GM13977 (cell line): ENCODE results near the gene ASXL1.
"Not testable (repeated sequence)": the region's sequence is repeated elsewhere in the genome, so short reads cannot be mapped to it uniquely, and the experiment has no call there.

ENCODE experiments used
- DNase-seq: peaks from one replicate; pipeline ENCODE4 v3.0.0; 2012; ENCODE audit warnings: low spot score
- CTCF ChIP-seq: IDR thresholded peaks from 2 replicates; pipeline ENCODE4 v1.5.1; 2012; ENCODE audit warnings: mild to moderate bottlenecking, control low read depth; ENCODE audit not compliant: insufficient read depth; ENCODE audit errors: extremely low read depth, missing control alignments
- in situ Hi-C: fragments of 300-500 bp; cut with MboI; formaldehyde crosslinking; loops from one replicate; pipeline ENCODE4 v1.12.0; 2022; ENCODE audit warnings: low sequenced_read_pairs, low pct_unique_long_range_greater_than_20kb, mixed read lengths, inconsistent platforms; ENCODE audit not compliant: unreplicated experiment

ASXL1 gene

GRCh38 chr20:32368323-32368722 lies 10.2 kb downstream of the ASXL1 start:
- no peak for TF ChIP-seq CTCF
- in situ Hi-C loops: no loop called here
- DNase-seq: no peak

- in situ Hi-C loops: no loop called here
- TF ChIP-seq CTCF: no peak
- DNase-seq: no peak
These were observed 10.8 kb downstream of the ASXL1 start for GRCh38 chr20:32368925-32369324.

GRCh38 chr20:32370897-32371296 lies 12.8 kb downstream of the ASXL1 start:
- DNase-seq: no peak
- in situ Hi-C loops: no loop called here
- TF ChIP-seq CTCF: no peak

- in situ Hi-C loops: no loop called here
- TF ChIP-seq CTCF: no peak
- no peak for DNase-seq
These were observed 20.3 kb downstream of the ASXL1 start for GRCh38 chr20:32378461-32378860.

- in situ Hi-C loops, DNase-seq: not testable (repeated sequence)
These were observed 21.9 kb downstream of the ASXL1 start for GRCh38 chr20:32380037-32380436.

- no peak for DNase-seq
- in situ Hi-C loops: no loop called here
- no peak for TF ChIP-seq CTCF
These were observed 22.6 kb downstream of the ASXL1 start for GRCh38 chr20:32380745-32381144.

- DNase-seq: no peak
- in situ Hi-C loops: no loop called here
- TF ChIP-seq CTCF: no peak
These were observed 24.2 kb downstream of the ASXL1 start for GRCh38 chr20:32382102-32382950.

- in situ Hi-C loops, DNase-seq: not testable (repeated sequence)
These were observed 25.3 kb downstream of the ASXL1 start for GRCh38 chr20:32383441-32383840.
